Common myeloid progenitor, CD34-positive (primary cell): ENCODE data around the gene SLC49A4.

ENCODE experiments used
- CTCF ChIA-PET: fragments of 350-600 bp; sonication (Branson Sonifier 250); formaldehyde crosslinking; loops from one replicate; lab custom pipeline; 2021; ENCODE audit warnings: antibody characterized with exemption; lab: Charles Lee
- POLR2A ChIA-PET: fragments of 350-600 bp; sonication (Branson Sonifier 250); formaldehyde crosslinking; loops from one replicate; lab custom pipeline; 2021; ENCODE audit warnings: antibody characterized with exemption; lab: Charles Lee
- DNase-seq, 3 donors: peaks; one replicate each; pipeline versions ENCODE4 v3.0.0 to v3.0.0-alpha.2; 2013
- H3K27ac ChIP-seq, 2 experiments: 1 replicate in 1 of 2; 2 replicates in 1 of 2; pipeline ENCODE4 v1.7.0; 2013; ENCODE audit warnings: inconsistent platforms in 2 of 2, low read length in 2 of 2, mild to moderate bottlenecking in 2 of 2, low read depth in 1 of 2, moderate library complexity in 1 of 2; ENCODE audit not compliant: severe bottlenecking in 2 of 2, insufficient read depth in 1 of 2, poor library complexity in 1 of 2
- H3K27me3 ChIP-seq, 5 experiments: replicated peaks in 2 of 5; 1 replicate in 3 of 5; 2 replicates in 2 of 5; pipeline versions ENCODE4 v1.6.1 to v1.7.0; 2013; ENCODE audit warnings: low read length in 4 of 5, mild to moderate bottlenecking in 2 of 5, moderate library complexity in 2 of 5, inconsistent platforms in 1 of 5; ENCODE audit not compliant: insufficient read depth in 5 of 5, control insufficient read depth in 4 of 5
- H3K36me3 ChIP-seq, 4 experiments: 1 replicate in 2 of 4; 2 replicates in 2 of 4; pipeline versions ENCODE4 v1.6.1 to v1.7.0; 2013; ENCODE audit warnings: low read length in 3 of 4, control low read depth in 1 of 4, mild to moderate bottlenecking in 1 of 4; ENCODE audit not compliant: control insufficient read depth in 4 of 4, insufficient read depth in 4 of 4
- H3K4me1 ChIP-seq, 4 experiments: 1 replicate in 3 of 4; 2 replicates in 1 of 4; pipeline versions ENCODE4 v1.6.1 to v1.7.1; 2013; ENCODE audit warnings: low read length in 3 of 4, mild to moderate bottlenecking in 3 of 4, control low read depth in 1 of 4, inconsistent platforms in 1 of 4, moderate library complexity in 1 of 4; ENCODE audit not compliant: control insufficient read depth in 4 of 4, insufficient read depth in 4 of 4; ENCODE audit errors: control extremely low read depth in 1 of 4
- H3K4me3 ChIP-seq, 7 experiments: 1 replicate in 4 of 7; 2 replicates in 3 of 7; pipeline versions ENCODE4 v1.5.1 to v1.7.0; 2013; ENCODE audit warnings: mild to moderate bottlenecking in 7 of 7, low read length in 6 of 7, moderate library complexity in 6 of 7, inconsistent platforms in 2 of 7, low read depth in 2 of 7, control low read depth in 1 of 7; ENCODE audit not compliant: insufficient read depth in 4 of 7, control insufficient read depth in 1 of 7; ENCODE audit errors: extremely low read depth in 1 of 7
- H3K9me3 ChIP-seq, 5 experiments: 1 replicate in 4 of 5; 2 replicates in 1 of 5; pipeline versions ENCODE4 v1.6.1 to v1.7.1; 2013; ENCODE audit warnings: low read length in 4 of 5, mild to moderate bottlenecking in 2 of 5, inconsistent platforms in 1 of 5, low read depth in 1 of 5, moderate library complexity in 1 of 5; ENCODE audit not compliant: control insufficient read depth in 4 of 5, insufficient read depth in 2 of 5; ENCODE audit errors: control extremely low read depth in 1 of 5
- WGBS: methylation state at CpG from one replicate; pipeline ENCODE4 v1.1.5; 2013; ENCODE audit not compliant: insufficient coverage; 5-methylcytosine and 5-hydroxymethylcytosine counted together

The SLC49A4 gene

GRCh38 chr3:122857019-122857418 is 62.1 kb downstream of the SLC49A4 start:
- no CpG with 5 or more reads among the region's 1 CpG for WGBS
- Histone ChIP-seq H3K4me1 (no peaks in the 10 kb centered on the region), H3K27me3 (no peaks in the 10 kb centered on the region), H3K36me3 (peaks cover 0 to 11% (median 6%) of the 10 kb centered on the region in 4 experiments), H3K27ac (no peak overlapping the region), H3K4me3 (no peak overlapping the region), H3K9me3 (peaks cover 0 to 1% (median 0%) of the 10 kb centered on the region in 5 experiments)
- POLR2A ChIA-PET = no interaction called here
- no peak for DNase-seq
- CTCF ChIA-PET = interaction anchor here (2.0 kb wide), 1 partner anchor 84 kb away, joined by 8 read pairs; no protein-coding TSS in a partner anchor

- POLR2A ChIA-PET = no interaction called here
- no peak overlapping the region for H3K4me3 ChIP-seq
- peak; percentile 19 to 47 (median 34) for DNase-seq
- no peaks in the 10 kb centered on the region for H3K9me3 ChIP-seq
- H3K36me3 ChIP-seq = peaks cover 0 to 11% (median 6%) of the 10 kb centered on the region in 4 experiments
- CTCF ChIA-PET = interaction anchor here (0.7 to 1.3 kb wide), 4 partner anchors 9 to 170 kb away, joined by 3 to 5 read pairs (median 4); no protein-coding TSS in a partner anchor
- no peaks in the 10 kb centered on the region for H3K27me3 ChIP-seq
- 100% methylated on average over 1 of the region's 1 CpG for WGBS
- H3K27ac ChIP-seq = no peak overlapping the region
- no peaks in the 10 kb centered on the region for H3K4me1 ChIP-seq
These were observed 63.5 kb downstream of the SLC49A4 start for GRCh38 chr3:122858373-122858772.

- POLR2A ChIA-PET = interaction anchor here (0.8 kb wide), 1 partner anchor 24 kb away, joined by 3 read pairs; no protein-coding TSS in a partner anchor
- H3K27me3 ChIP-seq = no peaks in the 10 kb centered on the region
- H3K36me3 ChIP-seq = peaks cover 0 to 10% (median 6%) of the 10 kb centered on the region in 4 experiments
- H3K27ac ChIP-seq = no peak overlapping the region
- no peaks in the 10 kb centered on the region for H3K4me1 ChIP-seq
- no peak overlapping the region for H3K4me3 ChIP-seq
- no peak for DNase-seq
- WGBS = 100% methylated on average over 4 of the region's 5 CpGs
- H3K9me3 ChIP-seq = no peaks in the 10 kb centered on the region
- CTCF ChIA-PET = interaction anchor here (1.3 kb wide), 1 partner anchor 8 kb away, joined by 4 read pairs; no protein-coding TSS in a partner anchor
These were observed 64.3 kb downstream of the SLC49A4 start for GRCh38 chr3:122859021-122859805.

- CTCF ChIA-PET = no interaction called here
- H3K36me3 ChIP-seq = peaks cover 3 to 11% (median 7%) of the 10 kb centered on the region in 4 experiments
- DNase-seq = no peak
- POLR2A ChIA-PET = no interaction called here
- no peaks in the 10 kb centered on the region for H3K27me3 ChIP-seq
- no peak overlapping the region for H3K27ac ChIP-seq
- no peaks in the 10 kb centered on the region for H3K9me3 ChIP-seq
- H3K4me1 ChIP-seq = no peaks in the 10 kb centered on the region
- H3K4me3 ChIP-seq = no peak overlapping the region
These were observed 67.5 kb downstream of the SLC49A4 start for GRCh38 chr3:122862381-122862780.

- CTCF ChIA-PET = no interaction called here
- H3K4me1 ChIP-seq = no peaks in the 10 kb centered on the region
- no peaks in the 10 kb centered on the region for H3K9me3 ChIP-seq
- H3K4me3 ChIP-seq = no peak overlapping the region
- H3K36me3 ChIP-seq = peaks cover 3 to 11% (median 6%) of the 10 kb centered on the region in 4 experiments
- no peak overlapping the region for H3K27ac ChIP-seq
- DNase-seq = no peak
- H3K27me3 ChIP-seq = no peaks in the 10 kb centered on the region
- POLR2A ChIA-PET = no interaction called here
These were observed 69.6 kb downstream of the SLC49A4 start for GRCh38 chr3:122864498-122864897.

GRCh38 chr3:122868322-122868721 is 73.5 kb downstream of the SLC49A4 start:
- Histone ChIP-seq H3K4me3 (no peak overlapping the region), H3K36me3 (peaks cover 2 to 4% (median 3%) of the 10 kb centered on the region in 4 experiments), H3K27me3 (no peaks in the 10 kb centered on the region), H3K27ac (no peak overlapping the region), H3K9me3 (no peaks in the 10 kb centered on the region), H3K4me1 (no peaks in the 10 kb centered on the region)
- ChIA-PET POLR2A (no interaction called here), CTCF (no interaction called here)
- DNase-seq = no peak

GRCh38 chr3:122873741-122874515 is 79.1 kb downstream of the SLC49A4 start:
- H3K27ac ChIP-seq = no peak overlapping the region
- no peaks in the 10 kb centered on the region for H3K9me3 ChIP-seq
- ChIA-PET CTCF (no interaction called here), POLR2A (no interaction called here)
- 93% methylated on average over 4 of the region's 9 CpGs for WGBS
- no peak for DNase-seq
- no peak overlapping the region for H3K4me3 ChIP-seq
- no peaks in the 10 kb centered on the region for H3K27me3 ChIP-seq
- peaks cover 0 to 3% (median 0%) of the 10 kb centered on the region in 4 experiments for H3K36me3 ChIP-seq
- H3K4me1 ChIP-seq = peaks cover 0 to 3% (median 1%) of the 10 kb centered on the region in 4 experiments
